Testis (tissue), 3 donors: ENCODE data around the gene GALNT18. TPM values are rescaled to one million over a fixed set of nuclear protein-coding genes. Genes with fewer than 3 reads are reported as not detected.
A peak's percentile ranks its signal among the peaks of the same experiment; 100 is the strongest.

Source experiments
- DNase-seq: peaks from one replicate; pipeline ENCODE4 v3.0.0-alpha.2; 2019
- H3K27ac ChIP-seq, 2 donors: fragments of 200-600 bp; sonication (generic); one replicate each; pipeline ENCODE4 v1.5.1; 2019
- H3K27me3 ChIP-seq: fragments of 200-600 bp; sonication (generic); one replicate; pipeline ENCODE4 v1.5.1; 2019
- H3K36me3 ChIP-seq: fragments of 200-600 bp; sonication (generic); one replicate; pipeline ENCODE4 v1.5.1; 2017; ENCODE audit warnings: low read depth; ENCODE audit errors: missing control alignments
- H3K4me1 ChIP-seq: fragments of 200-600 bp; sonication (generic); one replicate; pipeline ENCODE4 v1.5.1; 2019
- H3K4me3 ChIP-seq, 2 donors: fragments of 200-600 bp; sonication (generic); one replicate each; pipeline ENCODE4 v1.5.1; 2017 to 2019
- H3K9me3 ChIP-seq: fragments of 200-600 bp; sonication (generic); one replicate; pipeline ENCODE4 v1.5.1; 2017
- POLR2A ChIP-seq: fragments of 450-650 bp; IDR thresholded peaks from one replicate; pipeline ENCODE4 v1.6.1; 2017; ENCODE audit warnings: antibody characterized with exemption, mild to moderate bottlenecking, moderate library complexity
- WGBS, 2 donors: methylation state at CpG; one replicate each; pipeline ENCODE4 v1.1.5; 2018; 5-methylcytosine and 5-hydroxymethylcytosine counted together
- intact Hi-C: fragments of 100-400 bp; cut with DNase I; formaldehyde crosslinking; loops from one replicate; pipeline ENCODE4 v1.15.1; 2023; ENCODE audit warnings: low total_unique reads
- polyA plus RNA-seq: library from polyadenylated mRNA; stranded (reverse); fragments of 350-450 nt; fragmentation: Illumina TruSeq; extraction: RNeasy Lipid Tissue Mini Kit (QIAGEN cat#74804); gene quantifications from one replicate; pipeline ENCODE4 v1.2.3, GENCODE V29; 2014; ENCODE audit warnings: low read depth, low replicate concordance; ENCODE audit not compliant: insufficient read depth
- total RNA-seq, 2 donors: library from RNA; depleted of rRNA; stranded (reverse); fragments of >200 nt; gene quantifications; one replicate each; pipeline ENCODE4 v1.2.3, GENCODE V29; 2016
- TF ChIP-seq, protein P1 (sequence below), 3 experiments: fragments of 450-650 bp in 2 of 3; fragments of 200-600 bp in 1 of 3; sonication (generic) in 1 of 3; IDR thresholded peaks; one replicate each; pipeline ENCODE4 v1.5.1; 2016 to 2019; ENCODE audit warnings: antibody characterized with exemption in 3 of 3, mild to moderate bottlenecking in 2 of 3, moderate library complexity in 1 of 3

Gene GALNT18
- total and polyA plus RNA-seq, 3 donors from 2014 or later: 39.2 to 106 (median 73.9) TPM

DNA sequence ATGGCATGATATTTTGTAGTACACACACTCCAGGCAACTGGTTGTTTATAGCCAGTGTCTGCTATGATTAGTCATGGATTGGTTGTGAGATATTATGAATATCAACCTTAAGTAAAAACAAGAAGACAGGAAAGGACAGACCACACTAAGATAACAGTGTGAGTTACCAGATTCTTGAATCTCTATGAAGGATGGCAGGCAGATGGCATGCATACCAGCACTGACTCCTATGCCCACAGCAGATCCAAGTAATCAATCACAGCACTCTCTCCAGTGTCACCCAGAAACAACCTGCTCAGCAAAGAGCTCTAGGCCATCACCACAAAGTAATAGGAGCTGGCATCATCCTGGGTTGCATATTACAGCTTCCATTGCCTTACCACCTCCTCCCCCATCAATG, 116.6 kb downstream of the GALNT18 start:
- Histone ChIP-seq H3K36me3 (no peaks in the 10 kb centered on the region), H3K4me3 (no peak overlapping the region), H3K4me1 (peaks cover 12% of the 10 kb centered on the region), H3K27me3 (no peaks in the 10 kb centered on the region), H3K27ac (no peak overlapping the region), H3K9me3 (no peaks in the 10 kb centered on the region)
- no peak for TF ChIP-seq POLR2A
- TF ChIP-seq, protein P1, sequence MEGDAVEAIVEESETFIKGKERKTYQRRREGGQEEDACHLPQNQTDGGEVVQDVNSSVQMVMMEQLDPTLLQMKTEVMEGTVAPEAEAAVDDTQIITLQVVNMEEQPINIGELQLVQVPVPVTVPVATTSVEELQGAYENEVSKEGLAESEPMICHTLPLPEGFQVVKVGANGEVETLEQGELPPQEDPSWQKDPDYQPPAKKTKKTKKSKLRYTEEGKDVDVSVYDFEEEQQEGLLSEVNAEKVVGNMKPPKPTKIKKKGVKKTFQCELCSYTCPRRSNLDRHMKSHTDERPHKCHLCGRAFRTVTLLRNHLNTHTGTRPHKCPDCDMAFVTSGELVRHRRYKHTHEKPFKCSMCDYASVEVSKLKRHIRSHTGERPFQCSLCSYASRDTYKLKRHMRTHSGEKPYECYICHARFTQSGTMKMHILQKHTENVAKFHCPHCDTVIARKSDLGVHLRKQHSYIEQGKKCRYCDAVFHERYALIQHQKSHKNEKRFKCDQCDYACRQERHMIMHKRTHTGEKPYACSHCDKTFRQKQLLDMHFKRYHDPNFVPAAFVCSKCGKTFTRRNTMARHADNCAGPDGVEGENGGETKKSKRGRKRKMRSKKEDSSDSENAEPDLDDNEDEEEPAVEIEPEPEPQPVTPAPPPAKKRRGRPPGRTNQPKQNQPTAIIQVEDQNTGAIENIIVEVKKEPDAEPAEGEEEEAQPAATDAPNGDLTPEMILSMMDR (IDR thresholded peaks at IDR 0.05): no peak
- DNase-seq: no peak
- intact Hi-C loops: no loop called here

DNA sequence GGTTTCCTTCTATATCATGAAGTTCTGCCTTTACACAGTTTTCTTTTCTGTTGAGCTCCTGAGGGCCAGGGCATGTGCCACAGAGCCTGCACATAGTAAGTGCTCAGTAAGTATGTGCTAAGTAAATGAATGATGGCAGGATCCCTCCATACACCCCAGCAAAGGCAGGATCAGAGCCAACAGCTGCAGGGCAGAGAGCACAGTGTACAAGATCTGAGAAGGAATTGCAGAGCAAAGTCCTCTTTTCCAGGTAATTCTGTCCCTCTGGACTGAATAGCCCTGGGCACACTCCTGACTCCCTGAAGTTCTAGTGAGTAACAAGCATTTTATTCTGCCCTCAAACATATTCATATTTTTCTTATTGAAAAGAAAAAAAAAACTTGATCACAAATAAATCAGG, 117.7 kb downstream of the GALNT18 start:
- no peak for DNase-seq
- Histone ChIP-seq H3K4me3 (no peak overlapping the region), H3K27me3 (no peaks in the 10 kb centered on the region), H3K9me3 (no peaks in the 10 kb centered on the region), H3K36me3 (no peaks in the 10 kb centered on the region), H3K27ac (no peak overlapping the region), H3K4me1 (peaks cover 12% of the 10 kb centered on the region)
- intact Hi-C loops: no loop called here
- no peak for TF ChIP-seq POLR2A
- TF ChIP-seq, protein P1 (IDR thresholded peaks at IDR 0.05): no peak

DNA sequence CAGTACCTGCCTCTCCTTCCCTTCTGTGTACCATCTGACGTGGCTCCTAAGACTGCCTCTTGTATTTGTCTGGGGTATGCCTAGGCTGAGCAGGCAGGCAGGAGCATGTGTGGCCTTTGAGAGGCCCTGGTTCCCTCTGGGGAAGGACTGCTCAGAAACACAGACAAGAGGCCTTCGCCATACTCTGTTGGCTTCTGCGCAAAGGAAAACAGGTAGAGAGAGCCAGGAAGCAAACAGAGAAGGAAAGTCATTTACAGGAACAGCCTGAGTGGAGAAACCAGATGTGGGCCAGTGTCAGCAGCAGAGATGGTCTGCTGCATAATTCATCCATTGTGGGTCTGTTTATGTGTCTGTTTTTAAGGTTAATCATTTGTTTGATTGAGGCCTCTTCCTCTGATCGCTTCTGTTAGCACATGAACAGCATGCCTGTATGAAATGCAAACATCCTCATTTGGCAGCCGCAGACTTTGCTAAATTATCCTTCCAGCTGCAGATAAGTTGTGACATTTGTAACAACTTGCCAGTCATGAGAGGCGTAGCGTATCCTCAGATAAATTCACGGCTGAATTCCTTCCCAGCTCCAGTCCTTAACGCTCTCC, 119.4 kb downstream of the GALNT18 start:
- Histone ChIP-seq H3K27me3 (no peaks in the 10 kb centered on the region), H3K4me3 (no peak overlapping the region), H3K4me1 (peaks cover 17% of the 10 kb centered on the region), H3K36me3 (no peaks in the 10 kb centered on the region), H3K9me3 (no peaks in the 10 kb centered on the region), H3K27ac (peak overlapping the region in 1 of 2 donors; percentile 39)
- 57 to 66% methylated on average over 8 to 9 of the region's 9 CpGs for WGBS, 2 donors
- DNase-seq: peak; percentile 54
- intact Hi-C loops: no loop called here
- TF ChIP-seq, protein P1 (IDR thresholded peaks at IDR 0.05): no peak
- no peak for TF ChIP-seq POLR2A

DNA sequence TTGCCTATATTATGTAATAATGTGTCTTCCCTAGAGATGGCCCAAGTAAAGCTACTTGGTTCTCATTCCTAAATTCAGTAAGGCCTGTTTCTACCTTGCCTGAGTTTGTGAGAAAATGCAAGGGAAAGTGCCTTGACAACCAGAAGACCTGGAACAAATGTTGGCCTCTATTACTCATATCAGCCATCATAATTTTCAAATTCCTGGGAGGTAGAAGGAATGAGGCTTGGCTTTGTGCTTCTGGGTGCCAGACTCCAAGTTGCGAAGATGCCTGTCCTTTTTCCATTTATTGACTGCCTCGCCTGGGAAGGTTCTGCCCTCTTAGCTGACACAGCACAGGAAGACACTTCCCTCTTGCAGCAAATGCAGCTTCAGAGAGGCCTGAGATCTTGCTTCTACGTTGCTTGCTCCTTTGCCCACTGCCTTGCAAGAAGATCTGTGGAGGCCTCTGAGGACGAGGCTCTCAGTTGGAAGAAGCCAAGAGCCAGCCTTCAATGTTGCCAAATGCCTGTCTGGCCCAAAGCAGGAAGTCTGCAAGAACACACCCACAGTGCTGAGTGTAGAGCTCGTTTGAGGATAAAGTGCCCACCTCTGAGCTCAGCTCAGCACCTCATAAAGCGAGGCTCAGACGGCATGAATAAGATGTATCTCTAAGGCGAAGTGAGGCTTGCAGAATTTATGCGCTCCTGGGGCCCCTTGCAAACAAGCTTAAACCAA, 120.1 kb downstream of the GALNT18 start:
- H3K4me3 ChIP-seq: no peak overlapping the region
- no peaks in the 10 kb centered on the region for H3K36me3 ChIP-seq
- no peak for TF ChIP-seq POLR2A
- TF ChIP-seq, protein P1 (IDR thresholded peaks at IDR 0.05): no peak
- DNase-seq: peak; percentile 48
- WGBS, 2 donors: 71 to 78% methylated on average over 8 to 9 of the region's 9 CpGs
- intact Hi-C loops: no loop called here
- peaks cover 17% of the 10 kb centered on the region for H3K4me1 ChIP-seq
- H3K27me3 ChIP-seq: no peaks in the 10 kb centered on the region
- H3K9me3 ChIP-seq: no peaks in the 10 kb centered on the region
- no peak overlapping the region for H3K27ac ChIP-seq
